HEK293 (cell line): Measurements from ENCODE around the gene TEAD1.

Source experiments
- CTCF ChIP-seq: fragments of 450-650 bp; formaldehyde crosslinking; IDR thresholded peaks from 2 replicates; pipeline ENCODE4 v1.5.1; 2016; ENCODE audit warnings: missing biosample characterization, missing genetic modification characterization
- SP2 ChIP-seq: fragments of 450-650 bp; formaldehyde crosslinking; IDR thresholded peaks from 2 replicates; pipeline ENCODE4 v1.5.1; 2016; ENCODE audit warnings: missing biosample characterization, missing genetic modification characterization
- TSHZ1 ChIP-seq: fragments of 450-650 bp; formaldehyde crosslinking; IDR thresholded peaks from 2 replicates; pipeline ENCODE4 v1.5.1; 2016; ENCODE audit warnings: missing biosample characterization, missing genetic modification characterization, borderline replicate concordance
- ZFHX2 ChIP-seq: fragments of 450-650 bp; formaldehyde crosslinking; conservative IDR thresholded peaks from 2 replicates; pipeline ENCODE4 v1.5.1; 2016; ENCODE audit warnings: missing biosample characterization, missing genetic modification characterization
- ZNF24 ChIP-seq: fragments of 450-650 bp; formaldehyde crosslinking; IDR thresholded peaks from 2 replicates; pipeline ENCODE4 v1.5.1; 2016; ENCODE audit warnings: missing biosample characterization, missing genetic modification characterization
- ZNF514 ChIP-seq: fragments of 450-650 bp; formaldehyde crosslinking; IDR thresholded peaks from 2 replicates; pipeline ENCODE4 v1.5.1; 2016; ENCODE audit warnings: missing biosample characterization, missing genetic modification characterization
- ZNF660 ChIP-seq: fragments of 450-650 bp; IDR thresholded peaks from 2 replicates; pipeline ENCODE4 v1.5.1; 2018; ENCODE audit warnings: missing biosample characterization, mild to moderate bottlenecking, missing genetic modification characterization

GRCh38 chr11:12729941-12730340, 55.7 kb downstream of the TEAD1 start:
- TF ChIP-seq ZNF660 (tag by site-specific recombination) (no peak), SP2 (tag by site-specific recombination) (no peak), ZFHX2 (tag by site-specific recombination) (no peak), CTCF (tag by site-specific recombination) (no peak), ZNF514 (no peak), TSHZ1 (tag by site-specific recombination) (no peak), ZNF24 (tag by site-specific recombination) (no peak)
